GM19043 (cell line): ENCODE data around the gene RPN2.
"Not testable (repeated sequence)": the region's sequence is repeated elsewhere in the genome, so short reads cannot be mapped to it uniquely, and the experiment has no call there.

Experiments
- ATAC-seq: cut with Tn5 transposase; IDR thresholded peaks from one replicate; pipeline ENCODE4 v1.9.1; 2021; ENCODE audit warnings: low read depth; ENCODE audit not compliant: unreplicated experiment

The RPN2 gene

GRCh38 chr20:37178839-37179682 is at the start of gene RPN2, which contains the start of gene MROH8:
RPN2 (plus strand) TSS chr20:37179330; CDS start chr20:37179357, 27 bp downstream.
MROH8 (minus strand) TSS chr20:37179548.
- peak; percentile 84 for ATAC-seq

GRCh38 chr20:37131486-37131885 is 47.6 kb upstream of the RPN2 start:
- no peak for ATAC-seq

DNA sequence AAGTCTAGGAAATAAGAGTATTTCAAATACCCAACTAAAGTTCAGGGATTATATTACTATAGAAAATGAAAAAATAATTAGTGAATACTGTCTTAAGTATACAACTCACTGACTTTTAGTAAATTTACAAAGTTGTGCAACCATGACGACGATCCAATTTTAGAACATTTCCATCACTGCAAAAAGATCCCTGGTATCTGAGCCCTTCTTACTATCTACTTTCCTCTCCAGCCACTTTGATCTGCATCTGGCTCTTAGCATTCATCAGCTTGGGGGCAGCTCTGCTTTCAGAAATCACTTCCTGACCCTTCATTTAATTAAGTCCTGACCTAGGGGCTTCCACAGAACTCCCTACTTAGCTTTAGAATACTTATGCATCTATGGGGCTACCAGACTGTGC is 45.2 kb upstream of the RPN2 start:
- ATAC-seq: no peak

DNA sequence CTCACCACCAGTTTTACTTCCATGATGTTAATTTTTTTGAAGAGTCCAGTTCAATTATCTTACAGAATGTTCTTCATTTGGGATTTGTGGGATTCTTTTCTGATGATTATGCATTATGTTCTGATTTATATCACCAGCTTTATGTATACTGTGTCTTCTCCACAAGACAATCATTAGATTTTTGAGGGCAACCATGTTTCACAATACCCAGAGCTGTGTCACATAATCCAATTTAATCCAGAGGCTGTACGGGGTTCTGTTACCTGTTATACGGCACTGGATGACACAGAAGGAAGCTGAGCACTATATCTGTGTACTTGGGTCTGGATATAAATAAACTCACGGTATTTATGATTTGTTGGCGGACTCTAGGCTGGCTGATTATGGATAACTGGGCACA is 41.6 kb upstream of the RPN2 start:
- ATAC-seq: no peak

DNA sequence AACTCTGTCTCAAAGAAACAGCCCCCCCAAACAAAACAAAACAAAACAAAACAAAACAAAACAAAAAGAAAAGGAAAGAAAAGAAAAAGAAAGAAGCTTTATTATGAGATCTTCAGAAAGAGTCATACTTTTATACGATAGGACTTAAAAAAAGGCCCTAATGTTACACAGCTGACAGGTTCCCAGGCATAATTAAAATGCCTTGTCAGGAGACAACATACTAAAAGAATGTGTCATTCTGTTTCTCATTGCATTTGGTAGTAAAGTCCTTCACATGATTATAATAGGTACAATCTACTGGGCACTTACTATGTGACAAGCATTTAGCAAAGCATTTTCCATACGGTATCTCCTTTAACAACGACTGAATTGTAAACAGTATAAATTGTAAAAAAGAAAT is 36.4 kb upstream of the RPN2 start:
- no peak for ATAC-seq

DNA sequence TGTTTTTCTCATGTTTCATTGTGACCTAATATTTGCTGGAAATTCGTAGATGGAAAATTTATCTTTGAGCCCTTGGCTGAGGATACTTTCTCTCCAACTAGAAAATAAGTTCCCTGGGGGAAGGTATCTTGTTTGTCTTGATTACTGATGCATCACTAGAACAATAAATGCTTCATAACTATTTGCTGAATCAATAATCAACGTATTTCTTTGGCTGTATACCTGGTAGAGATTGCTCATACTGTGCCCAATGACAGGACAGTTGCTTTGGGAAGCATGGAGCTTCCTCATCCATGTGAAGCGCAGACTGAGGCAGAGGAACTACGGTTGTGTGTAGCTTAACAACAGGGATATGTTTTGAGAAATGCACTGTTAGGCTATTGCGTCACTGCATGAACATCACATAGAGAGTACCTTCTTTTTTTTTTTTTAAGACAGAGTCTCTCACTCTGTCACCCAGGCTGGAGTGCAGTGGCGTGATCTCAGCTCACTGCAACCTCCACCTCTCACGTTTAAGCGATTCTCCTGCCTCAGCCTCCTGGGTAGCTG is 34.2 kb upstream of the RPN2 start:
- no peak for ATAC-seq

- no peak for ATAC-seq
Observed at GRCh38 chr20:37147250-37147649, 31.9 kb upstream of the RPN2 start.

- ATAC-seq: not testable (repeated sequence)
Observed at GRCh38 chr20:37150864-37151263, 28.3 kb upstream of the RPN2 start.

DNA sequence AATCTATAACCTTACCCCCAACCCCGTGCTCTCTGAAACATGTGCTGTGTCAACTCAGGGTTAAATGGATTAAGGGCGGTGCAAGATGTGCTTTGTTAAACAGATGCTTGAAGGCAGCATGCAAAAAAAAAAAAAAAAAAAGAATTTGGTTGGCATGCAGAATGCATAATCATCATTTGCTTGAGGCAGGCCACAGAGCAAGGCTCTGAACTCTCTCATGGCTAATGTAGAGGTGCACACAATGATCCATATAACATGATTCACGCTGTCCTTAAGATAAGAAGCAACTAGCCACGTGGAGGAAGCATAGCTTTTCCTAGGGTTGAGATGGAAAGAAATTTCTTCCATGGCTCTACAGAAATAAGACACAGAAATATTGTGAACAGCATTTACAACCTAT is 27.6 kb upstream of the RPN2 start:
- ATAC-seq: no peak

- no peak for ATAC-seq
Observed at GRCh38 chr20:37152284-37152683, 26.8 kb upstream of the RPN2 start.

GRCh38 chr20:37154684-37155298 is 24.3 kb upstream of the RPN2 start:
- ATAC-seq: no peak

DNA sequence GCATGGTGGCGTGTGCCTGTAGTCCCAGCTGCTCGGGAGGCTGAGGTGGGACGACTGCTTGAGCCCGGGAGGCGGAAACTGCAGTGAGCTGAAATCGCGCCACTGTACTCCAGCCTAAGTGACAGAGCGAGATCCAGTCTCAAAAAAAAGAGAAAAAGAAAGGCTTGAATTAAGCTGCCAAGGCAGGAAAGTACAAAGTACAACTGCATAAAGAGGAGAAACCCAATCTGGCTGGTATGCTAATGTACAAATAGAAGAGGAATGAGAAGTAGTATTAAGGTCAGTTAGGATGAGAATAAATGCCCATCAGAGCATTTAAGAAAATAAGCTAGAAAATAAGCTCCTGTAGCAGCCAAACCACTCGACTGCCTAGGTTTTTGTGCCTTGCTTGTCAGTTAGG is 23.1 kb upstream of the RPN2 start:
- ATAC-seq: no peak

- no peak for ATAC-seq
Observed at GRCh38 chr20:37158248-37158647, 20.9 kb upstream of the RPN2 start.

DNA sequence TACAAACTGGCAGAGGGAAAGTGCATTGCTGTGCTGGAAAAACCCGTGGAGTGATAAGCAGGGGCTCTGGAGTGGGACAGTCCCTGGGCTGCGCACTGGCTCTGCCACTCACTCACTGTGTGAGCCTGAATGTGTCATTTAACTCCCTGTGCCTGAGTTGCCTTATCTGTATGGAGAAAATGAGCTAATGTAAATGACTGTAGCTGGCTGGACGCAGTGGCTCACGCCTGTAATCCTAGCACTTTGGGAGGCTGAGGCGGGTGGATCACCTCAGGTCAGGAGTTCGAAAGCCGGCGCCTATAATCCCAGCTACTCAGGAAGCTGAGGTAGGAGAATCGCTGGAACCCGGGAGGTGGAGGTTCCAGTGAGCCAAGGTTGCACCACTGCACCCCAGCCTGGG is 18.4 kb upstream of the RPN2 start:
- no peak for ATAC-seq

DNA sequence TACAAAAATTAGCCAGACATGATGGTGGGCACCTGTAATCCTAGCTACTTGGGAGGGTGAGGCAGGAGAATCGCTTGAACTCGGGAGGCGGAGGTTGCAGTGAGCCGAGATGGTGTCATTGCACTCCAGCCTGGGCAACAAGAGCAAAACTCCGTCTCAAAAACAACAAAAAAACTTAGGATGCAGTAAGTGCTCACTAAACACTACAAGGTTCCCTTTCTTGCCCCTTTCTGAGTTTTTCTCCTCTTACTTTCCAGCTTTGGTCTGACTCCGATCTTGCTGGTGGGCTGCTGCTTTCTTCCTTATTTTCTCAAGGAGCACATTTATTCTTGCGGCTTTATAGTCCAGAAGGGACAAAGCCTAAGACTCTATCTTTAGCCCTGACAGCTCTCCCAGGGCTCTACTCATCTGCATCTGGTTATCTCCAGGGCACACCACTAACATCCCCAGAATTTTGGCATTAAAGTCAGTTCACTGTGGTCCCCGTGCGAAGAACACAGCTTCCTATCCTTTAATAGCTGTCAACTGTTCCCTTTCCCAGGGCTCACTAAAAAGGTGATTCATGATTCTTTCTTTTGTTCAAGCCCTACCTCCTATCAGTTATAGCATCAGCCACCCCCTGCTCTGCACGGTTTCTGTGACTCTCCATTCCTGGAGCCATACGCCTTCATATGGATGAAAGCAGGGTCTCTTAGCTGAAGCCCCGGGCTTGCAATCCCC is 17.1 kb upstream of the RPN2 start:
- ATAC-seq: no peak

GRCh38 chr20:37162646-37163045 is 16.5 kb upstream of the RPN2 start:
- ATAC-seq: no peak

GRCh38 chr20:37163832-37164554 is 15.1 kb upstream of the RPN2 start:
- no peak for ATAC-seq

DNA sequence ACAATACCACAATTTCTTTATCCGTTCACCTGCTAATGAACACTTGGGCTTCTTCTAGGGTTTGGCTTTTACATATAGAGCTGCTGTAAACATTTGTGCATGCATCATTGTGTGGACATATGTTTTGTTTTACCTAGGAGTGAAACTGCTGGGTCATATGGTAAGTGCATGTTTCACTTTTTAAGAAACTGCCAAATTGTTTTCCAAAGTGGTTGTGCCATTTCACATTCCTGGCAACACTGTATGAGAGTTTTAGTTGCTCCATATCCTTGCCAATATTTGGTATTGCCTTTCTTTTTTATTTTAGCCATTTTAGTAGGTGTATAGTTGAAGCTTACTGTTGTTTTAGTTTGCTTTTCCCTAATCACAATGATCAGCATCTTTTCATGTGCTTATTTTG is 14.1 kb upstream of the RPN2 start:
- no peak for ATAC-seq

- no peak for ATAC-seq
Observed at GRCh38 chr20:37166867-37167266, 12.3 kb upstream of the RPN2 start.

DNA sequence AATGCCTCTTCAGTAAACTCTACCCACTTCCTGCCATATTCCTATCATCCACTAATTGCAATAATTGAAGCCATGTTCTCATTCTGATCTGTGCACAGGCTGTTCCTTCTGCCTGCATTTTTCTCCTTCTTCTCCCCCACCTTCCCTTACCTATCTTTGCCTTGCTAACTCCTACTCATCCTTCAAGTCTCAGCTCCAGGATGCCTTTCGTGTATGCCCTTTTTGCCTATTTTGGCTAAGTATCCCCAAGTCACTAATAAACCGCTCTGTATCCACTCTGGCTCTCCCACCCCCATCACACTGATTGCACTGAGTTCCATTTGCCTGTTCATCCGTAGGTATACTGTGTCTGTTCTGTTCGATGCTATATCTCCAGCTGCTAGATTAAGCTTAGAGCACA is 6.3 kb upstream of the RPN2 start:
- no peak for ATAC-seq
